ENCODE measurements around the gene VPS51.
"Not testable (repeated sequence)": the region's sequence is repeated elsewhere in the genome, so short reads cannot be mapped to it uniquely, and the experiment has no call there.

VPS51 gene

GRCh38 chr11:65118097-65118837, 22.3 kb downstream of the VPS51 start:
- in situ Hi-C loops (cut with MboI; ENCODE audit: low sequenced_read_pairs) = no loop called here

- in situ Hi-C loops (cut with MboI; ENCODE audit: low sequenced_read_pairs) = not testable (repeated sequence)
Measured at GRCh38 chr11:65118891-65119669, 23.1 kb downstream of the VPS51 start.

- in situ Hi-C loops (cut with MboI; ENCODE audit: low sequenced_read_pairs) = no loop called here
Measured at GRCh38 chr11:65119670-65119995, 23.6 kb downstream of the VPS51 start.

DNA sequence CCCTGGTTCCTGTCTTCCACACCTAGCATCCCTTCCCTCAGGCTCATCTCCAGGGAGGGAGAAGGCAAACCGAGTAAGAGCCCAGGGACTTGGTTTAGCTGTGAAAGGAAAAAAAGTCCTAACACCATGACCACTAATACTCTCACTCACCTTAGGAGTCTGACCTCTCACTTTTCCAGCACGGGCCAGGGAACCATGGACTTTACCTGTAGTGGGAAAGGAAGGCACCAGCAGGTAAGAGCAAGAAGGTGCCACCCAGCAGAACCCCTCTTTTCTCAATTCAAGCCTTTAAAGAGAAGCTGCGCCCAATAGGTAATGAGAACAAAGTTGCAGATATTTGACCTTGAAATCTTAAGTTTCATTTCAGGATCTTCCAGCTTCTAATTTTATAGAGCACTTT, 24.8 kb downstream of the VPS51 start:
- in situ Hi-C loops (cut with MboI; ENCODE audit: low sequenced_read_pairs) = no loop called here

- in situ Hi-C loops (cut with MboI; ENCODE audit: low sequenced_read_pairs) = no loop called here
Measured at GRCh38 chr11:65121447-65121864, 25.4 kb downstream of the VPS51 start.

- in situ Hi-C loops (cut with MboI; ENCODE audit: low sequenced_read_pairs) = no loop called here
Measured at GRCh38 chr11:65121865-65122696, 26.1 kb downstream of the VPS51 start, which contains the start of the genes FAU and MRPL49. FAU (minus strand) TSS chr11:65122134; CDS start chr11:65121813, 321 bp downstream. MRPL49 (plus strand) TSS chr11:65122321; CDS start chr11:65122347, 26 bp downstream.

DNA sequence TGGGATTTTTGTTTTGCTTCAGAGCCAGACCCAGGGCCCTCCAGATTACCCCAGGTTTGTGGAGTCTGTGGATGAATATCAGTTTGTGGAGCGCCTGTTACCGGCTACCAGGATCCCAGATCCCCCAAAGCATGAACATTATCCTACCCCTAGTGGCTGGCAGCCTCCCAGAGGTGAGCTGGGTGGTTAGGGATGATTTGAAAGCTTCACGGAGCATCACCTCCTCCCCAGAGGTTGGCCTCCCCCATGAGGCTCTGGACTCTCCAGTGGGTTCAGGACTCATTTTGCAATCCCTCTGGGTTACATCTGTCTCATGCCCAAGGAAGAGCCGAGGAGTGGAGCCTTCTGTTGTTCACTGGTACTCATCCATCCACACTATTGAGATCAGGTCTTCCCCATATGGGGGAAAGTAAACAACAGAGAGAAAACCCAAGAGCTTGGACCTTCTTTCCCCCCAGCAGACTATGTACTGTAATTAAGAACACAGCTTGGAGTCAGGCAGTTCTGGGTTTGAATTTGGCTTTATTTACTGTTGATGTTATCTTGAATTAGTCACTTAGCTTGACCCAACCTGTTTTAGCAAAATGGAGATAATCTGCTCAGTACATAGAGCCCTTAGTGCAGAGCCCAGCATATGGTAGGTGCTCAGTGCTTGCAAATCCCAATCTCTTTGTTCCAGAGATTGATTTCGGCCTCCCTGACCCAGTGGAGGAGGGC, 28.6 kb downstream of the VPS51 start:
- in situ Hi-C loops (cut with MboI; ENCODE audit: low sequenced_read_pairs) = no loop called here

DNA sequence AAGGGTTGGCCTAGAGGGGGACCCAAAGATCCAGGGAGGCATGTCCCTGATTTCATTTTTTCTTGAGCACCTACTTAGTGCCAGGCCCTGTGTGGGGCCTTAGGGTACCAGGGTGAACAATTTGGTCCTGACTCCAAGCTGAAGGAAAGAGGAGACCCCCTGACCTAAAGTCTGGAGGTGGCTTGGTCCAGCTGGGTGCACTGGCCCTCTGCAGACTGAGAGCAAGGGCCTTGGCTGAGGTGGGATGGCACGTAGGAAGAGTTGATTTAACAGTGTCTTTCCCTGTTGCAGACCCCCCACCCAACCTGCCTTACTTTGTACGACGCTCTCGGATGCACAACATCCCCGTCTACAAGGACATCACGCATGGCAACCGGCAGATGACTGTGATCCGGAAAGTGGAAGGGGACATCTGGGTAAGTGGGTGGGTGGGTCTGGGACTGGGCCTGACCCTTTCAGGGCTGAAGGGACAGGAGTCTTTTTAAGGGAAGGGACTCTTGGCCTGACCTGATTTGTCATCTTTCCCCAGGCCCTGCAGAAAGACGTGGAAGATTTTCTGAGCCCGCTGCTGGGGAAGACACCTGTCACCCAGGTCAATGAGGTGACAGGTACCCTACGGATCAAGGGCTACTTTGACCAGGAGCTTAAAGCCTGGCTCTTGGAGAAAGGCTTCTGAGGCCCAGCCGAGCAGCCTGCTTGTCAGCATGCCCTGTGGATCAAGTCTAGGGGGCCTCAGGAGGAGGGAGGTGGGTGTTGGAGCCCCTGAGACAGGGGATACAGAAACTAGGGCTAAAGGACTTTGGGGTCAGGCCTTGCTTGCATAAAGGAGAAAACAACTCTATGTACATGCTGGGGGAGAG, 29.4 kb downstream of the VPS51 start:
- in situ Hi-C loops (cut with MboI; ENCODE audit: low sequenced_read_pairs) = no loop called here

DNA sequence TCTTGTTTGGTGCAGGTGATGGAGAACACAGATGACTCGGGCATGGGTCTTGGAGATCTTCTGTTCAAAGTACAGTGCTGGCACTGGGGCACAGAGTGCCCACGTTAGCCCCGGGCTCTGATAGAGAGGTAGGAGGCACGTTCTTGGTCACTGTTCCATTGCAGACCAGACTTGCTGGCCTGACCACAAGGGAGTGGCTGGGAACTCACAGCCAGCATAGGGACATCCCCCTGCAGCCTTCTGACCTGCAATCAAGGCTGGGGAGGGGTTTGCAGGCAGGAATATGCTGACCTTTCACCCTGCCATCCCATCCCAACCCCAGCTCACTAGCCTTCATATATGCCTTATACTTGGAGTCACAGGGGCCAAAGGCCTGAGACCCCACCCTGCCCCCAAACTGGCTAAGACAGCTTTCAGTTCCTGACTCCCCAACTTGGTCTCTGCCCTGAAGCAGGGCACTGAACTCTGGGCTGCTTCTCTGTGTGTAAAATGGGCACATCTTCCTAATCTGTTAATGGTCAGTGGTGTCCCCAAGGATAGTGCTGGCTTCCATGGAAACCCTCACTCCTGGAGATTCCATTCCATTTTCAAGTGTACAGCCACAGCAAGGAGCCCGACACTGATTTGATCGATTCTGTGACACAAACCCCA, 30.7 kb downstream of the VPS51 start:
- in situ Hi-C loops (cut with MboI; ENCODE audit: low sequenced_read_pairs) = no loop called here

- in situ Hi-C loops (cut with MboI; ENCODE audit: low sequenced_read_pairs) = no loop called here
Measured at GRCh38 chr11:65127473-65128181, 31.6 kb downstream of the VPS51 start.

DNA sequence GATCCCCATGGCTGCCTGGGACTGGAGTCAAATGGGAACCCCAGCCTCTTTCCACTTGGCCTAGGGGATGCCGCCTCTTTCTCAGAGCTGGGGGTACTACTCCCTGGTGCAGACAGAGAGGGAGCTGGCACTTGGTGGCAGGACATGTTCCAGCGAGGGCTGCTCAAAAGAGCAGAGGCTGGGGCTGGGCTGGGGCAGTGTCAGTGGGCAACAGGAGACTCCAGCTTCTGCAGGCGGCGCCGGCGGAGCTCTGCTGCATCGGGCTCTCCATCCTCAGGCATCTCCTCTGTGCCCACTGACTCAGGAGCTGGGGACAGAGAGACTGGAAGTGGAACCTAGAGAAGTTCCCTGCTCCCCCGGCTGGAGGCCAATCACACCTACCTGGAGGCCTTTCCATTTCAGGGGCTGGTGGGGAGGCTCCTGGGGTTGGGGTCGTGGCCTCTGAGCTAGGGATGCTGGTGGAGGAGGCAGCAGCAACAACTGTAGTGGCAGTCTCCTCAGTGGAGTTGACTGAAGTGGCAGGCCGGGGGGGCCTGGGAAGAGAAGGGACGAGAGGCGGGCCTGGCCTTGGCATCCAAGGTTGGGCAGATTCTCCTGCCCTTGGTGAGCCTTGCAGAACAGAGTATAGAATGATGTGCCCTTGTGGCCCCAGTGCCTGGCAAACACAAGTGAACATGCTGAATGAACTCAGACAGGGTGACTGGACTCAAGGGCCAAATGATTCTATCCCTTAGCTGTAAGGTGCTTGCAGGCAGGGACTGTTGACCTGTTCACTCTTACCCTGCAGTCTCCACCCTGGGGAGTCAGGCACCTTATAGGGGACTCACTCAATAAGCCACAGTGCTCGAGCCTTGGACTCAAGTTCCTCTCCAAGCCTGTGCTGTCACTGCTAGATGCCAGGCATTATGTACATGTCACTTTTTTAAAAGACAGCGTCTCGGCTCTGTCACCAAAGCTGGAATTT, 32.5 kb downstream of the VPS51 start:
- in situ Hi-C loops (cut with MboI; ENCODE audit: low sequenced_read_pairs) = no loop called here

DNA sequence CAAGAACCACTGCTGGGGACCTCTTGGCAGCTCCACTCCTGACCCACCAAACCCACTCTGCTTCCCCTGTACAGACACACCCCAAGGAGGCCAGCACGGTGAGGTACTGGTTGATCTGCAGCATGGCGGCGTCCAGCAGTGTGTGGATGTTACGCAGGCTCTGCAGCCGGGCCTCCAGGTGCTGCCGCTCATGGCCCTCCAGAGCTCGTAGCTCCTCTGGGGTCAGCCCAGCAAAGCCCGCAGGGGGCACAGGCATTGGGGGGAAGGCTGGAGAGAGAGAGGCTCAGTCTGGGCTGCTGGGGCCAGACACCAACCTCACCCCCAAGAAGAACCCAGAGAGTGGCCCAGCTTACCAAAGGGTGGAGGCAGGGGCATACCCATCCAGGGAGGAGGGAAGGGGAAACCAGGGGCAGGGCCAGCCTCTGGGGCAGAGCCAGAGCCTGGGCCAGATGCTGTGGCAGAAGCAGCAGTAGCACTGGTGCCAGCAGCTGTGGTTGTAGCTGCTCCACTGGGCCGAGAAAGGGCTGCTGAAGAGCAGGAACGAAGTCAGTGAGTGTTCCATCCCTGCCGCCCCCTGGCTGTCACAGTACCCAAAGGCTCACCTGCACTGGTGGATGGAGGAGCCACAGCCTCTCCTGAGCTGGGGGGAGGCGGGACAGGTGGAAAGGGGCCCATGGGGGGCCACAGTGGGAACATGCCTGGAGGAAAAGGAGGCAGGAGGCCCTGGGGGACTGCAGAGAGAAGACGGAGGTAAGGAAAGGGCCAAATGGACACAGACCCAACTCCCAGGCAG, 33.8 kb downstream of the VPS51 start:
- in situ Hi-C loops (cut with MboI; ENCODE audit: low sequenced_read_pairs) = no loop called here

DNA sequence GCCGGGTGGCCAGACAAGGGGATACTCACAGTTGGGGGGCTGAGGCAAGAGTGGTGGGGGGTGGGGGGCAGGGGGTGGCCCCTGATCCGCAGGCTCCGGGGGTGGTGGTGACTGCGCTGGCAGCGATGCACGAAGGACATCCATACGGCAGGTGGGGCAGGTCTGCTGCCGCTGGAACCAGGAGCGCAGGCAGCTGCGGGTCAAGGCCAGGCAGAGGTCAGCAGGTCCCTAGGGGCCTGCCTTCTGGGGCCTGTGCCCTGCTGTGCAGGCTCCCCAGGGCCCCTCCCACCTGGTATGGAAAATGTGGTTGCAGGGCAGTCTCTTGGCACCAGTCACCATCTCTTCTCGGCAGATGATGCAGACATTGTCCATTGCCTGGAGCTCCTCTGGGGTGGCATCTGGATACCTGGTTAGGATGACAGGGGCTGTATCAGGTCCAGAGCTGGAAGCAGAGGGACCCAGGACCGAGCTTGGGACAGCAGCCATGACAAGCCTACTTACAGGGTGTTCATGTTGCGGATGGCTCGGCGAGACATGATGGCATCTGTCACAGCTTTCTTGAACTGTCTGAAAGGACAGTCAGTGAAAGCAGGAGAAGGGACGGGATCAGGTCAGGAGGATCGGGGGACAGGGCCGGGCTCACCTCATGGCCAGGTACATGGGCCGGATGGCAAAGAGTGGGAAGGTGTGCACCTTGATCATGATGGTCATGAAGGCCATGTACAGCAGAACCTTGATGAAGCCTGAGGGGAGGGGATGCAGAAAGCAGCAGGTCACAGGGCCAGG, 34.8 kb downstream of the VPS51 start:
- in situ Hi-C loops (cut with MboI; ENCODE audit: low sequenced_read_pairs) = no loop called here

DNA sequence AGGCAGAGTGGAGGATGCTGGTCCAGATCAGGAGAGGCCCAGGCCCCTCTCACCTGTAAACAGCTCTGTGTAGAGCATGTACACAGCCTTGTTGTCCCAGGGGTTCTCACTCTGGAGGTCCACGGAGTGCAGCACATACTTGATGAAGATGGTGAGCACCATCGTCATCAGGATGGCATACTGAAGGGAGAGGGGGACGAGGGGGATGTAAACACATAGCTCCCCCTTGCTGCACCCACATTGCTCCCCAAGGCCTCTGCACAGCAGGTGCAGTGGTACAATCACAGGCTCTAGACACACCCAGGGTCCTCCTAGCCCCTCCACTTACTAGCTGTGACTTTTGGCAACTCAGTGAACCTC, 35.4 kb downstream of the VPS51 start:
- in situ Hi-C loops (cut with MboI; ENCODE audit: low sequenced_read_pairs) = no loop called here

GRCh38 chr11:65131895-65132237, 35.9 kb downstream of the VPS51 start:
- in situ Hi-C loops (cut with MboI; ENCODE audit: low sequenced_read_pairs) = no loop called here
